SH-SY5Y (cell line): ENCODE measurements around the gene PEX14.

ENCODE experiments used
- GATA2 ChIP-seq: IDR thresholded peaks from 2 replicates; pipeline ENCODE4 v1.6.1; 2011; ENCODE audit warnings: mild to moderate bottlenecking, low read depth, low read length
- GATA3 ChIP-seq: IDR thresholded peaks from 2 replicates; pipeline ENCODE4 v1.6.1; 2011; ENCODE audit warnings: low read depth, mild to moderate bottlenecking, low read length, moderate library complexity

Gene PEX14

GRCh38 chr1:10564063-10564462 lies 89.3 kb downstream of the PEX14 start:
- no peak for TF ChIP-seq GATA2
- TF ChIP-seq GATA3 = no peak

- TF ChIP-seq GATA2 (no peak), GATA3 (no peak)
Measured at GRCh38 chr1:10569531-10569930, 94.8 kb downstream of the PEX14 start.

DNA sequence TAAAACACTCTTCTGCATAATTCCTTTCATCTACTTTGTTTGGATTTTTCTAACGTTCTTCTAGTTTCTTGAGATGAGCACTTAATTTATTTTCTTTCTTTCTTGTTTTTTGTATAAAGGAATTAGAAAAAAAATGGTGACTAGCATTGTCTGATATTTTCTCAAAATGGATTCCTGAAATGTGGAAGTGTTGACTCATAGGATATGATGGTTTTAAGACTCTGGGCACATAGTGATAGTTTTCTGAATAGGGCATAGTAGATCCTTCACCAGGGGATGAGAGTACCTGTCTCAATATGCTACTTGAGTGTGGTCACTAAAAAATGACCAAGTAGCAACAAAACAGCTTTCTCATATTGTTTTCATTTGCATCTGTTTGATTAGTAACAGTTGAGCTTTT lies 100.9 kb downstream of the PEX14 start:
- no peak for TF ChIP-seq GATA2
- no peak for TF ChIP-seq GATA3

GRCh38 chr1:10578070-10578469 lies 103.3 kb downstream of the PEX14 start:
- TF ChIP-seq GATA2 (no peak), GATA3 (no peak)

DNA sequence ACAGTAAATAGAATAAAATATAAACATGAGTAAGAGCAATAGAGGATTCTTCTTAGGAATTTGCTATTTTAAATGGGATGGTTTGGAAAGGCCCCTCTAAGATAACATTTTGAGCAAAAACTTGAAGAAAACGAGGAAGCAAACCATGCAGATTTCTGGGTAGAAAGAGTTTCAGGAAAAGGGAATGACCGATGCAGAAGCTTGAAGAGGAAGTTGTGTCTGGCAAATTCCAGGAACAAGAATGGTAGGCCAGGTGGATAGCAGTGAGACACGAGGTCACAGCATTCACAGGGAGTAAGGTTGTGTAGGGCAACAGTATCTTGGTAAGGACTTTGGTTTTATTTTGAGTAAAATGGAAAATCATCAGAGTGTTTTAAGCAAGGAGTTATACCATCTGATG lies 108.9 kb downstream of the PEX14 start:
- TF ChIP-seq GATA3 (no peak), GATA2 (no peak)

- TF ChIP-seq GATA3 = no peak
- TF ChIP-seq GATA2 = no peak
Measured at GRCh38 chr1:10585242-10585641, 110.5 kb downstream of the PEX14 start.

GRCh38 chr1:10586125-10586524 lies 111.4 kb downstream of the PEX14 start:
- no peak for TF ChIP-seq GATA3
- no peak for TF ChIP-seq GATA2

DNA sequence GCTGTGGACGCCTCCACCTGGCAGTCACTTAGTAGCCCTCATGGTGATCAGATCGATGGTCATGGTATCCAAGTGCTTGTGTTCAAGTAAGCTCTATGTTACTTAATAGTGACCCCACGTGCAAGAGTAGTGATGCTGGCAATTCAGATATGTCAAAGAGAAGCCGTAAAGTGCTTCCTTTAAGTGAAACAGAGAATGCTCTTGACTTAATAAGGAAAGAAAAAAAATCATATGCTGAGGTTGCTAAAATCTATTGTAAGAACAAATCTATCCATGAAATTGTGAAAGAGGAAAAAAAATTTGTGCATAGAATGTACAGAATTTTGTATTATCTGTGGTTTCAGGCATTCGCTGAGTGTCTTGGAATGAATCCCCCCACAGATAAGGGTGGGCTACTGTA lies 113.9 kb downstream of the PEX14 start:
- TF ChIP-seq GATA3 = no peak
- TF ChIP-seq GATA2 = no peak

DNA sequence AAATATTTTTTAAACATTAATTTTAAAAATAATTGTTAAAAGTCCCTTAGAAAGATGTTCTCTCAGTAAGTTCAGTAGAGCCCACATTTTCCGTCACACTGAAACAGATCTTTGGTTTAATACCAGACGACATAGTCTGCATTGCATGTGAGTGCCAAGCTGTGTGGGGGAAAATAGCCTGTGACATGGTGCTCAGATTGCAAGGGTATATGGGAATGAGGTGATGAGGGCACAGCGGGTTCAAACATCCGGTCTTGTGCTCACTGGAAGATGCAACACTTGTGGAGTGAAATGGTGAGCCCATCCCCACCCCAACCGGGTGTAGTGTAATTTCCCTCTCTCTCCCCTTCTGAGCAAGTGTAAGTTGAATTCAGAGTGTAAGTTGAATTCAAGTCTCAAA lies 114.3 kb downstream of the PEX14 start:
- TF ChIP-seq GATA2 (no peak), GATA3 (no peak)

GRCh38 chr1:10591010-10591409 lies 116.3 kb downstream of the PEX14 start:
- no peak for TF ChIP-seq GATA2
- no peak for TF ChIP-seq GATA3

DNA sequence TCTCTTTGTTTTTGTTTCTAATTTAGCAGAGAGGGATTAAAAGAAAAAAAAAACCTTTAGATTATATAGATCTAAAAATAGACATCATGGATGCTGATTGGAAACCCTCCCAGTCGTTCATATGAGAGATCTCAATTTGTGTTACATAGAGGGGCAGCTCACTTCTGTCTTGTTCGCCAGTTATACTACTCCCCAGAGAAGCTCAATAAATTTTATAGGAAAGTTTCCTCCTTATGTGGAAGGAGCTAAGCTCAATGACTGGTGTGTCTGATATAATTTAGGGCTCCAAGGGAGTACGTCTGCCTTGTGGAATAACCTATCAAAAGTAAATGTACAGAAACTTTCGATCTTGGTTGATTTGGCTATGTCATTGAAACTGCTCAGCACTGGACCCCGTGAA lies 117.6 kb downstream of the PEX14 start:
- TF ChIP-seq GATA3 = no peak
- TF ChIP-seq GATA2 = no peak

DNA sequence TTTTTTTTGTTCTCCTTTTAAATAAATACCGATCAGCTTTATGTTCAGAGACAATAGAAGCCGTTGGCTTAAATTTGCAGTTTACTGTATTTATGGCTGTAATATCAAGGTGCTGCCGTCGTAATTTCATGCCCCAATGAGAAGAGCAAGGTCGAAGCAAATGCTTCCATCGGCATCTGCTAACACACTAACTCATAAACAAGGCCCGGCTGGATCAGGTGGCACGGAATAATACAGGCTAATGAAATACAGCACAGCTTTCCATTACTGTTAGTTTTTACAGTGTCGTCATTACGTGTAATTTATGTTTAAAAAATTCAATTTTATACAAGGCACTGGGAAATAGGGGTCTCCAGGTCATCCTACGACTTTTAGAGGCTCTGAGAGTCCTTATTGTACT lies 119.0 kb downstream of the PEX14 start:
- TF ChIP-seq GATA3 (no peak), GATA2 (no peak)

DNA sequence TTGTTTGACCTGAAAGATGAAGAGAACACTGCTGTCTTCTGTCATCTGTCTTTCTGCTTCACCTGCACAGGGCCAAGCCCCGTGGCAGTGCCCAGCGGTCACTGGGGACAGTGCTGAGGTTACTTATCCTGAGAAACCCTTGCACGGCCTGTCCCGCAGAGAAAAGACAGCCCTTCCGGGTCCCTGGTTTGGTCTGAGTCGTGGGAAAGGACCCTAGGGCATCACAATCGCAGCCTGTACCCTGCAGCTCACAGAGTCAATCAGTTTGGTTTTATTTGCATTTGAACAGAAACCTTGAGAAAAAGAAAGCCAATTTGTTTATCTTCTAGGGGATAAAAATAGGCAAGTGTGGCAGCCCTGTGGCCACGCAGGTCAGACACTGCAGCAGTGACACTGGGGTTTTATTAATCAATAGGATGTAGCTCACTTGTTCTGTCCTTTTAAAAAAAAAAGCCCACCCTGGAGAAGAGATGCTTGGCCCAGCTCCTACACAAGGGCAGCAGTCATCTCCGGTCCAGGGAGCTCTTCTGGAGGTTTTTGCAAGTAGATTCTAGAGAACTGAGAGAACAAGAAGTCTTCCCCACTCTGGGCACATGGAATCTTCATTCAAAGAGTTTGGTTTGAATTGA lies 120.0 kb downstream of the PEX14 start:
- TF ChIP-seq GATA2 = no peak
- no peak for TF ChIP-seq GATA3

DNA sequence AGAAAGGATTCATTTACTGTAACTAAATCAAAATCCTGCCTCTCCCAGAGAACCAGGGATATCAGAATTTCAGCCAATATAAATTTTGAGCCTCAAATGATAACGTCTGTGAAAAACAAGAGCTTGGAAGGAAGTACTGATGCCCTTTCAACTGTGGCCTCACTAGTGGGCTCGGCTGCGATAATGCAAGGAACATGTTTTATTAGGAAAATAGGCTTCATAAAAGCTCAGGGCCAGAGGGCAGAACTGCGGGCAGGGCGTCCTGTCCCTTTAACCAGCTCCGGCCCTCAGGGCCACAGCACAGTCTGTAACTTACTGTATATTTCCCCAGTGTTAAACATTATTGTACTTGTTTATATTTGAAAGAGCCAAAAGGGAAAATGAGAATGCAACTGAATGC lies 122.0 kb downstream of the PEX14 start:
- TF ChIP-seq GATA2 (no peak), GATA3 (no peak)

GRCh38 chr1:10597492-10598388 lies 123.0 kb downstream of the PEX14 start:
- TF ChIP-seq GATA2 = no peak
- no peak for TF ChIP-seq GATA3

GRCh38 chr1:10598389-10598702 lies 123.6 kb downstream of the PEX14 start:
- no peak for TF ChIP-seq GATA2
- TF ChIP-seq GATA3 = no peak
